Astrocyte of the hippocampus (primary cell): ENCODE results near the gene TYW1.
"Not testable (repeated sequence)": the region's sequence is repeated elsewhere in the genome, so short reads cannot be mapped to it uniquely, and the experiment has no call there.

Source experiments
- DNase-seq: peaks from one replicate; pipeline ENCODE4 v3.0.0; 2011; ENCODE audit warnings: low read depth, low spot score

The TYW1 gene

DNA sequence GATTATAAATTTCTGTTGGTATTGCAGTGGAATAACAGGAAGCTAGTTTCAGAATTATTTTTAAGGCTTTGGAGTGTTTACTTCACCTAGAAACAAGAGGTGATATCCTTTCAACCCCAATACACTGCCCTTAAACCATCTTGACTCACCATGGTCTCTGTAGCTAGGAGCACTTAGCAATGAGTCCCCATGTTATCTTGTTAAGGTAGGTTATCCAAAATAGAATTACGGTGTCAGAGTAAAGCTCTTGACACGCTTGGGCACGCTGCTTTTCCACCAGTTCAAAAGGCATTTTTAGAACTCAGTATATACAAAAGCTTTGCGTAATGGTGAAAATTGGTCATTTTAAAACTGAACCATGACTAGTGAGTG is 46.9 kb downstream of the TYW1 start:
- not testable (repeated sequence) for DNase-seq

DNA sequence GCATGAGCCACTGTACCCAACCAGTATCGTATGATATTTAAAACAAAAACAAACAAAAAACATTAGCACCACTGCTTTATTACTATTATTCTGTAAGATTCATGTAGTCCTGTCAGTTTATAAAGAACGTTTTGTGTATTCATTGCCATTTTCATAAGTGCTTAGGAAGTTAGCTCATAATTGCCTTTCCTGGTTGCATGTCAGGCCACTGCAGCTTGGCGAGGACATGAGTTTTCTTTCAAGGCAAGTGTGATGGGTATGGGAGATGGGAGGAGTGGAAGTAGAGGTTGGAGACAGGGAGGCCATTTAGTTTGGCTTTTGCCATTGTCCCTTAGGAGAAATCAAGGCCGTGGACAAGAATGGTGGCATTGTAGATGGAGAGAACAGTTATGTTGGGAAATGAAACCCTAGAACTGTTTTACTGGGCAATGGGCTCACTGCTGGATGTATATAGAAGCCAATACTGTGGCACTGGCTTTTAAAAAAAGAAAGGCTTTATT is 48.9 kb downstream of the TYW1 start:
- no peak for DNase-seq

- DNase-seq, result not testable (repeated sequence)
These were observed 50.2 kb downstream of the TYW1 start for GRCh38 chr7:67046819-67047218.

DNA sequence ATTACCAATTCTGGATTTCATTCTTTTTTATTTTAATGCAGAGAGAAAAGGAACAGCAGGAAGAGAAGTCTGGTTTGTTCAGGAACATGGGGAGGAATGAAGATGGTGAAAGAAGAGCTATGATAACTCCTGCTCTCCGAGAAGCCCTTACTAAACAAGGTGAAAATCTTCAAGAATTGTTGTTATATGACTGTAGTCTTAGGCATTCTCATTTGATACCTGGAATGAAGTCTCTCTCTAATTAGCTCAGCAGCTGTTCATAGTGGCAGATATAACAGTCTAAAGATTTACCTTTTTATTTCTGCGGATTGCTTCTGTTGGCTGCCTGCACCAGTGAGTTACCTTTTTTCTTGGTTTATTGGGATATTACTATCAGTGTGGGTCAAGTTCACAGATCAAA is 53.3 kb downstream of the TYW1 start:
- DNase-seq, result not testable (repeated sequence)

DNA sequence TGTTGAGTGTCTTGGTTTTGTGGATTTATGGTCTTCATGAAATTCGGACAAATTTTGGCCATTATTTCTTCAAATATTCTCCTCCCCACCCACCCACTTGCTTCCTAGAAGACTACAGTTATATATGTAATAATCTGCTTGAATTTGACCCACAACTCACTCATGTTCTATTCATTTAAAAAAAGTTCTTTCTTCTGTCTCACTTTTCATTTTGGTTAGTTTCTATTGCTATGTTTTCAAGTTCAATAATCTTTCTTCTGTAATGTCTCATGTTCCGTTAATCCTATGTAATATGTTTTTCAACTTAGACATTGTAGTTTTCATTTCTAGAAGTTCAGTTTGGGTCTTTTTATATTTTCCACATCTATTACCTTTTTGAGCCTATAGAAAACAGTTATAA is 55.5 kb downstream of the TYW1 start:
- not testable (repeated sequence) for DNase-seq

GRCh38 chr7:67056683-67057082 is 60.0 kb downstream of the TYW1 start:
- DNase-seq, result no peak

- not testable (repeated sequence) for DNase-seq
These were observed 64.7 kb downstream of the TYW1 start for GRCh38 chr7:67061321-67061720.

GRCh38 chr7:67062802-67063201 is 66.2 kb downstream of the TYW1 start:
- not testable (repeated sequence) for DNase-seq

DNA sequence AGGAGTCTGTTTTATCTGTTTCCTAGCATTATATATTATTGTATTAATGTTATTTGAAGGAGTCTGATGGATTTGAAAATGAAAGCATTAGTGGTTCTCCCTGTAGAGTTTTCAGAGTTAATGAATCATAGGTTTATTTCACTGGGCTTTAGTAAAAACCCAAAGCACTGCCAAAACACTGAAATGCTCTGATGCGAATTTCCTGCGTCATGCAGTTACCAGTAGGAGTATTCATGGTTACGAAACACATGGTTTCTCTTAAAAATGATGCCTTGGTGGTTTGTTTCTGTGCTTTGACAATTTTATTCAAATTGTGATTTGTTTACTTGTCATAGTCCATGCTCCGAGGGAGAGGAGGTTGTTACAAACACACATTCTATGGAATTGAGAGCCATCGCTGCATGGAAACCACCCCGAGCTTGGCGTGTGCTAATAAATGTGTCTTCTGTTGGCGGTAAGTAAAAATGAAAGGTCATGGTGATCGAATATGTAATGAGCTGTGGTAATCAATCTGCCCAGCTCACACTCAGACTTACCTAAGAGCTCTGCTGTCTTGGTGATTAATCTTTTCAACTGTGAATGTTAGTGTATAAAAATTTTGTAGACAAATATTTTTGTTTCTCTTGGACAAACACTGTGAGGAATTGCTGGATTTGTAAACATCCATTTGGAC is 70.5 kb downstream of the TYW1 start:
- peak; percentile 68 for DNase-seq

GRCh38 chr7:67076120-67076519 is 79.5 kb downstream of the TYW1 start:
- not testable (repeated sequence) for DNase-seq

GRCh38 chr7:67082880-67083279 is 86.2 kb downstream of the TYW1 start:
- DNase-seq, result not testable (repeated sequence)

DNA sequence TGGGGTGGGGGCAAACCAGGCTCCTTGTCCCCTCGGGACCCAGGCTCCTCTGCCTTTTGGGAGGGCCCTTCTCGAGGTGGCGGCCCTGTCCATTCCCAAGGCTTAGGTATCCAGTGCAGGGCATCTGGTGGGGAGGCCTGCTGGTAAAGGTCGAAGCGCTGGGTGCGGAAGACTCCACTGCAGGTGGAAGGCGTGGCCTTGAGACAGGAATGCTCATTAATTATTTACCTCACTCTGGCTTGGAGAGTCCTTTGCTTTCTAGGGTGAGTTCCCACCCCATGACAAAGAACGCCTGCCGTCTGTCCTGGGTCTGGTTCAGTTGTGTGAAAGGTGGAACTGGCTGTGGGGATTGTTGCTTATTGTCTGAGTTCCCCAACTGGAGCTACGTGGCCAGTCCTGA is 92.6 kb downstream of the TYW1 start:
- not testable (repeated sequence) for DNase-seq

- not testable (repeated sequence) for DNase-seq
These were observed 94.4 kb downstream of the TYW1 start for GRCh38 chr7:67091053-67091452.

DNA sequence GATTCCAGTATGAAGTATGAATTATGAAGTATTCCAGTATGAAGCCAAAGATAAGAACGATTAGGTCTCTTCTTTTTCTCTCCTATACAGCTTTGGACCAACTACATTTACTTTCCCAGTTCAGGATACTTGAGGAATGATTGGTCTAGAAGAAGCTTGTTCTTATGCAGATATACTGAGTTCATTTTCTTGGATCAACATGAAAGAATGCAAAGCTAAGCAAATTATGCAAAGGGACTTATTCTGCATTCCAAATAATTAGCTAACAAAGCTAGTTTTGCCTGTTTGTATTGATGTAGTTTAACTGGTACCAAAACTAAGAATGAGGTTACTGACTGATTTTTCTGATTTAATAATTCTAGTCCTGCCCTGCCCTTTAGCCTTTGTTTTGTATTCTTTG is 101.4 kb downstream of the TYW1 start:
- not testable (repeated sequence) for DNase-seq

- DNase-seq, result not testable (repeated sequence)
These were observed 102.8 kb downstream of the TYW1 start for GRCh38 chr7:67099406-67099805.

DNA sequence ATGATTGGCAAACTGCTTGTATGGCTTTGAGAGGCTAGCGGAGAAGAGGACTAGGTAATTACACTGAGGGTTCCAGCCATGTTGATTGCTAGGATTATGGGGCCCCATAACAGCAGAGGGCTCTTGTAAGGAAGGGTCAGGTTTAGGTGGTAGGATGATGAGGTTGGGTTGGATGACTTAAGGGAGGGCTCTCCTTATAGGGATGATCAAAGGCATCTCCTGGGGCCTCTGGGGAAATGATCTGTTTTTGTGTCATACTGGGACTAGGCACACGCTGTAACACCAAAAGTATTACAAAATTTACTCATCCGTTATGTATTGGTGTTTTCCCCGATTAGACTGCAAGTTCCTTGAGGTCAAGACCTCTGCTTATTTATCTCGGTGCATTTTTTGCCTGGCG is 103.4 kb downstream of the TYW1 start:
- not testable (repeated sequence) for DNase-seq

- peak; percentile 36 for DNase-seq
These were observed 104.3 kb downstream of the TYW1 start for GRCh38 chr7:67100956-67101361.

GRCh38 chr7:67104937-67105336 is 108.3 kb downstream of the TYW1 start:
- DNase-seq, result not testable (repeated sequence)

DNA sequence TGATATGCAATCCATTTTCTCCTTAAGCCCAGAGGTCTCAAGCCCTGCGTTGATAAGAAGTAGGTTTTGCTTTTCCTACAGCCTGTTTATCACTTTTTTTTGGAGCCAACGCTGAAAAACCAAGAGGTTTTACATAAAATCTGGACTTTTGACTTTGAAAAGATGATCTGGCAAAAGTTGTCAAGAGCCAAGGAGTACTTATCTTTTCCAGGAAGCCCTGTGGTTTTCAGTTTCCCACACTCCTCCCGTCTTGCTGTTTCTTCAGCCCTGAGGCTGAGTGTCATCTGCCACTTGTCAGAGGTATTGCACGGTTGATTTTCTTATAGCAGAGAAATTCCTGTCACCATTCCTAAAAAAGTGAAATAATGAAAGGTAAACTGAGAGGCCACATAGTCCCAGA is 108.7 kb downstream of the TYW1 start:
- DNase-seq, result peak; percentile 21

GRCh38 chr7:67106255-67106654 is 109.6 kb downstream of the TYW1 start:
- DNase-seq, result not testable (repeated sequence)

DNA sequence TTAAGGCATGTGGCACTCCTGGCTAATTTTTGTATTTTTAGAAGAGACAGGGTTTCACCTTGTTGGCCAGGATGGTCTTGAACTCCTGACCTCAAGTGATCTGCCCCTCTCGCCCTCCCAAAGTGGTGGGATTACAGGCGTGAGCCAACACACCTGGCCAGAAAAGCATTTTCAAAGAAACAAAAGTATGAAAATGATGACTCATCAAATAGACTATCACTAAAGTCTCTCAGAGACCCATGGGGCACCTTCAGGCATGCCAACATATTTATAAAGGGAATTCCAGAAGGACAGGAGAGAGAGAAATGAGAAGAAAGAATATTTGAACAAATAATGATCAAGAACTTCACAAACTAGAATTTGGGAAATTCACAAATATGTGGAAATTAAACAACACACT is 114.7 kb downstream of the TYW1 start:
- not testable (repeated sequence) for DNase-seq

- not testable (repeated sequence) for DNase-seq
These were observed 118.0 kb downstream of the TYW1 start for GRCh38 chr7:67114483-67115246.

GRCh38 chr7:67120491-67120890 is 123.9 kb downstream of the TYW1 start:
- DNase-seq, result not testable (repeated sequence)
